ENCODE measurements around the gene GREB1L. TPM values are rescaled to one million over a fixed set of nuclear protein-coding genes. Genes with fewer than 3 reads are reported as not detected.

GREB1L gene
- total and polyA plus RNA-seq, 10 of the 15 experiments (the other 5 are each of a cell fraction or from before 2014, with no cell fraction given), result under 0.01 to 0.11 (median 0.03) TPM; not detected in 1

DNA sequence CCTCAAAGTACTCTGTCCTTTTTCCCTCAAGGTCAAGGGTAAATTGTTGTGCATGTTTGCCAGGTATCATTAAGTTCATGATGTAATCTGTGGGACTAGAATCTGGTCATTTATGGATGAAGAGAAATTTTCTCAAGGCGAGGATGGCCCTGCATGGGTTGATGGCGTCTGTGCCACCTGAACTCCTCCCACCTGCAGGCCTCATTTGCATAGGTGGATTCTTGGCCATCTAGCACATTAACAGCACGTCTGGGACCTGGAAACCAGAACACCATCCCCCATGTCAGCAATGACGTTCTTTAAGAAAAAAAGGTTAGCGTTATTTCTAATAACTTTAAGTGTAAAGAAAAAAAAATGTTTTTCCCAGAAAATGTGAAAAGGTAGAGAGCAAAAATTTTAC lies 212.7 kb downstream of the GREB1L start:
- Histone ChIP-seq H2AFZ (ENCODE audit: control insufficient read depth, low read depth, low read length) (no peak overlapping the region), H3K27me3 (replicated peaks in 1 of 2; ENCODE audit: control insufficient read depth in 2 of 2, insufficient read depth in 2 of 2, low read length in 1 of 2) (no peaks in the 10 kb centered on the region; a peak in 1 of 4 replicates), H3K36me3 (ENCODE audit: control insufficient read depth in 2 of 2, insufficient read depth in 2 of 2, low read length in 1 of 2) (no peaks in the 10 kb centered on the region), H3K4me3 (no peak overlapping the region), H4K20me1 (ENCODE audit: control insufficient read depth, insufficient read depth) (no peaks in the 10 kb centered on the region), H3K9me3 (replicated peaks; ENCODE audit: control insufficient read depth, insufficient read depth, low read length) (no peaks in the 10 kb centered on the region), H3K9ac (ENCODE audit: control insufficient read depth, insufficient read depth, low read length) (no peak overlapping the region), H3K27ac (ENCODE audit: control insufficient read depth, insufficient read depth) (no peak overlapping the region), H3K79me2 (ENCODE audit: control insufficient read depth, insufficient read depth, low read length) (no peaks in the 10 kb centered on the region), H3K4me1 (ENCODE audit: control insufficient read depth, insufficient read depth, low read length) (no peaks in the 10 kb centered on the region), H3K4me2 (ENCODE audit: control insufficient read depth, insufficient read depth) (no peak overlapping the region)
- POLR2A ChIA-PET, result no interaction called here
- CTCF ChIA-PET, result no interaction called here
- DNase-seq (ENCODE audit: low read depth, low spot score) (no peak), ATAC-seq (no peak), FAIRE-seq (no peak)
- intact Hi-C loops (cut with micrococcal nuclease; ENCODE audit: unreplicated experiment), result no loop called here
- TF ChIP-seq FOXK2 (IDR thresholded peaks at IDR 0.05) (no peak), HDAC6 (IDR thresholded peaks at IDR 0.05; ENCODE audit: unreplicated experiment) (no peak), ZNF217 (IDR thresholded peaks at IDR 0.05) (no peak)
- RAD21 ChIA-PET (ENCODE audit: unreplicated experiment), result no interaction called here
- WGBS (ENCODE audit: insufficient coverage, insufficient replicate concordance, low lambda C conversion rate, missing lambda C conversion rate), result 42% methylated on average over 5 of the region's 5 CpGs
- SMC1A ChIA-PET (ENCODE audit: uncharacterized antibody, unreplicated experiment), result no interaction called here
- in situ Hi-C loops (cut with MboI), result no loop called here
- no TSS peak for BruUV-seq (replicated peaks)

DNA sequence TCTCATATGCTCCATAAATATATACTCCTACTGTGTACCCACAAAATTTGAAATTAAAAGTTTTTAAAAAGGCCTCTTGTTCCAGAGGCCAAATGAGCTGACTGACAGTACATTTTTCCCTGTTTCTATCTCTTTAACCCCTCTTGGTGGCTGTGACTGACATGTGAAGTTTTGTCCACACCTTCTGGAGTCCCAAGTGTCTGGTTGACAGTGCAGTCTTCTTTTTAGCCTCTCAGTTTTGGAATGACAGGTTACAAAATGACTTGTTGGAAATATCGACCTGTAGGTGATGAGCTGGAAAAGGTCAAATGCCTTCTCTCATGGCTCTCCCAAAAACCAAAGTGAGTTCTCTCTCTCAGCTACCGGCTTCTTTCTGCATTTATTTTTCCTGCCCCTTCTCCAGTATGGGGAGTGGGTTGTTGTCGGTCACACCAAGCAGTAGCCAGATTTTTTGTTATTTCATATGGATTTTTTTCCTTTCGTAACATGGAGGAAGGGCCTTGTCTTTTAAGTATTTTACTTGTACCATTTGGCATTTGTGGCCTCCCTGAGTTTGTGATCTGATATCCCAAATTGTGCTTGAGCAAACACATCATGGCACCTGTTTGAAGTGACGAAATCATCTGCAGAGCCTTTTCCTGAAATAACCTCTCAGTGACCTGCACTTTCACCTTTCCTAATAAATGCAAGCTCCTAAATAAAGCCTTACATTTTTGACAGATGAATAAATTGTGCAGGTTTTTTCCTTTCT lies 214.6 kb downstream of the GREB1L start:
- ChIA-PET POLR2A (no interaction called here), CTCF (interaction anchor here (1.1 kb wide), 1 partner anchor 14 kb away, joined by 3 read pairs; no protein-coding TSS in a partner anchor), SMC1A (ENCODE audit: uncharacterized antibody, unreplicated experiment) (interaction anchor here (0.7 kb wide), 1 partner anchor 8 kb away, joined by 3 read pairs; no protein-coding TSS in a partner anchor), RAD21 (ENCODE audit: unreplicated experiment) (no interaction called here)
- H3K4me2 ChIP-seq (ENCODE audit: control insufficient read depth, insufficient read depth), result no peak overlapping the region
- H3K4me3 ChIP-seq, result no peak overlapping the region
- no peak overlapping the region for H2AFZ ChIP-seq (ENCODE audit: control insufficient read depth, low read depth, low read length)
- no TSS peak for BruUV-seq (replicated peaks)
- H3K79me2 ChIP-seq (ENCODE audit: control insufficient read depth, insufficient read depth, low read length), result no peaks in the 10 kb centered on the region
- H3K9ac ChIP-seq (ENCODE audit: control insufficient read depth, insufficient read depth, low read length), result no peak overlapping the region
- H3K27ac ChIP-seq (ENCODE audit: control insufficient read depth, insufficient read depth), result no peak overlapping the region
- no peaks in the 10 kb centered on the region for H4K20me1 ChIP-seq (ENCODE audit: control insufficient read depth, insufficient read depth)
- intact Hi-C loops (cut with micrococcal nuclease; ENCODE audit: unreplicated experiment), result no loop called here
- H3K36me3 ChIP-seq (ENCODE audit: control insufficient read depth in 2 of 2, insufficient read depth in 2 of 2, low read length in 1 of 2), result no peaks in the 10 kb centered on the region
- H3K27me3 ChIP-seq (replicated peaks in 1 of 2; ENCODE audit: control insufficient read depth in 2 of 2, insufficient read depth in 2 of 2, low read length in 1 of 2), result no peaks in the 10 kb centered on the region
- WGBS (ENCODE audit: insufficient coverage, insufficient replicate concordance, low lambda C conversion rate, missing lambda C conversion rate), result 33% methylated on average over 5 of the region's 5 CpGs
- H3K9me3 ChIP-seq (replicated peaks; ENCODE audit: control insufficient read depth, insufficient read depth, low read length), result no peaks in the 10 kb centered on the region
- no peaks in the 10 kb centered on the region for H3K4me1 ChIP-seq (ENCODE audit: control insufficient read depth, insufficient read depth, low read length)
- in situ Hi-C loops (cut with MboI), result no loop called here
- no peak for FAIRE-seq
- ATAC-seq, result no peak
- DNase-seq (ENCODE audit: low read depth, low spot score), result no peak
- TF ChIP-seq PAX5 (IDR thresholded peaks at IDR 0.05; ENCODE audit: borderline replicate concordance, low read depth, low read length), result no peak
- TF ChIP-seq CUX1 (IDR thresholded peaks at IDR 0.05; ENCODE audit: insufficient replicate concordance, low read depth, low read length), result no peak
- no peak for TF ChIP-seq CBFB (IDR thresholded peaks at IDR 0.05; ENCODE audit: low read depth)
- no peak for TF ChIP-seq FOXK2 (IDR thresholded peaks at IDR 0.05)
- TF ChIP-seq HDGF (IDR thresholded peaks at IDR 0.05), result no peak
- TF ChIP-seq ATF2 (IDR thresholded peaks at IDR 0.05; ENCODE audit: low read length), result no peak
- no peak for TF ChIP-seq SUZ12 (IDR thresholded peaks at IDR 0.05; ENCODE audit: unreplicated experiment)

Measured in GM12878 (cell line).